IPS-11a (cell line): Measurements from ENCODE around the gene SPTBN4.
A peak's percentile ranks its signal among the peaks of the same experiment; 100 is the strongest.
"Not testable (repeated sequence)": the region's sequence is repeated elsewhere in the genome, so short reads cannot be mapped to it uniquely, and the experiment has no call there.

Experiments
- H3K4me3 ChIP-seq: one replicate; pipeline ENCODE4 v1.5.1; 2013; ENCODE audit warnings: low read depth, low read length, control low read depth

The SPTBN4 gene

DNA sequence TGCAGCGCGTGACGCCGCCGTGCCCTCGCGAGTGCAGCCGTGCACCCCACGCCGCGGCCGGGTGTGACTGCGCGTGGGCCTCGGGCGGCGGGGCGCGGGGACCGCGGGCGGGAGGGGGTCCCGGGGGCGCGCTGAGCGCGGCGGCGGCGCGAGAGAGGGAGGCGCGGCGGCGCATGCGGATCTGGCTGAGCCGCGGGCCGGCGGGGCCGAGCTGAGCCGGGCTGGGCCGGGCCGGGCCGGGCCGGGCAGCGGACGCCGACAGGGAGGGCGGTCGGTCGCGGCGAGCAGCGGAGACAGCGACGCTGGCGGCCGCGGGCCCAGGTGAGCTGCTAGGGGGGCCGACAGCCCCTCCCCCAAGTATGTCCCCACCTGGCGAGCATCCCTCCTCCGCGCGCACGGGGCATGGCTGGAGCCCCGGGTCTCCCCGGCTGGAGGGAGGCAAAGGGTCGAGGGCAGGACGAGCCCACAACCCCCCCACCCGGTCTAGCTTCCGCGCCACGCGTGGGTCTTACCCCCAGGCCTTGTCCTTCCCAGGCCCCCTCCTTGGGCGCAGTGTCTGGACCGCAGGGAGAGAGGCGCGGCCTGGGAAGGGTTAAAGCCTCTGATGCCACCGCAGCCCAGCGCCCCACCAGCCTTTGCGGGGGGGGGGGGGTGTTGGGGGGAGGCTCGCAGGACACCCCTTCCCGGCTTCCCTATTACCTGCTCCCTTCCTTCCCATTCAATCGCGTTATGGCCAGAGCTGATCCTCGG is at the start of gene SPTBN4:
SPTBN4 (plus strand) TSS at position 17 of the 750 bp plus-strand sequence. CDS start 5,621 bp downstream, outside the sequence.
- H3K4me3 ChIP-seq = peak within 1 kb of the TSS; percentile 31

DNA sequence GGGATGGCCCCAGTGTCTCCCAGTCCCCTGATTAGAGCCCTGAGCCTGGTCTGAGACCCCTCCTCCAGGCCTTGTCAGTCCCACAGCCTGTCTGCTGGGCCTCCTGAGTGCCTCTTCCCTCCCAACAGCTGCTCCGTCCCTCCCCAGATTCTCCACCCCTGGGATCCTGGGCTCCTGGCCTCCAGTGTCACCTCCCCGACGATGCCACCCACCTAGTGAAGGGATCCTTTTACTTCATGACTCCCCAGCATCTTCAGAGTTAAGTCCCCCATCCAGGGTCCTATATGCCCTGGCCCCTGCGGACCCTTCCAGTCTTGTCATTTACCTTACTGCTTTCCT is 49.2 kb upstream of the SPTBN4 start:
- no peak overlapping the region for H3K4me3 ChIP-seq

DNA sequence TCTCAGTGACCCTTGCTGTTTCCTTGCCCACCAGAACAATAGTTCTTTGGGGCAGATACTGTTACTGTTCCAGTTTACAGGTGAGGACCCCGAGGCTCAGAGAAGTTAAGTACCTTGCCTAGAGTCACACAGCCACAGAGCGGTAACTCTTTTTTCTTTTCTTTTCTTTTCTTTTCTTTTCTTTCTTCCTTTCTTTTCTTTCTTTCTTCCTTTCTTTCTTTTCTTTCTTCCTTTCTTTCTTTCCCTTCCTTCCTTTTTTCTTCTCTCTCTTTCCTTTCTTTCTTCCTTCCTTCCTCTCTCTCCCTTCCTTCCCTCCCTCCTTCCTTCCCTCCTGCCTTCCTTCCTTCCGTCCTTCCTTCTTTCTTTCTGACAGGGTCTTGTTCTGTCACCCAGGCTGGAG is 48.8 kb upstream of the SPTBN4 start:
- no peak overlapping the region for H3K4me3 ChIP-seq

DNA sequence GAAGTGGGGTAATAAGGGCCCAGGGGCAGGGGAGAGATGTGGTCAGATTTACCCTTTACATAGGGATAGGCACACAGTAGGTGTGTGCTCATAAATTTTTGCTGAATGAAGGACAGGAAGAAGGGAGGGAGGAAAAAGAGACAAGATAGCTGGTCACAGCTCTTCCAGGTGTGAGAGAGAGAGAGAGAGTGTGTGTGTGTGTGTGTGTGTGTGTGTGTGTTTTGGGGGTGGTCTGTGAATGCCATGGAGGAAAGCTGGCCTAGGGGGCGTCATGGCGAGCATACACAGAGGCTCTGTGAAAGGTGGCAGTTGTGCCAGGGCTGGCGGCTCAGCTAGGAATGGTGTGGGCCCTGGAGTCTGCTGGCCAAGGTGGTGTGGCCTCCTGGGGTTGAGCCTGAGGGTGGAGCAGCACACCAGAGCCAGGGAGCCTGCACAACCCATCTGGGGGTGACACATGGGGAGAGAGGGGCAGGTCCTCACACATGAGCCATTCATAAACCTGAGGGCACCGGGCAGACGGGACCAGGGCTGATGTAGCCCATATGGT is 47.7 kb upstream of the SPTBN4 start:
- no peak overlapping the region for H3K4me3 ChIP-seq

DNA sequence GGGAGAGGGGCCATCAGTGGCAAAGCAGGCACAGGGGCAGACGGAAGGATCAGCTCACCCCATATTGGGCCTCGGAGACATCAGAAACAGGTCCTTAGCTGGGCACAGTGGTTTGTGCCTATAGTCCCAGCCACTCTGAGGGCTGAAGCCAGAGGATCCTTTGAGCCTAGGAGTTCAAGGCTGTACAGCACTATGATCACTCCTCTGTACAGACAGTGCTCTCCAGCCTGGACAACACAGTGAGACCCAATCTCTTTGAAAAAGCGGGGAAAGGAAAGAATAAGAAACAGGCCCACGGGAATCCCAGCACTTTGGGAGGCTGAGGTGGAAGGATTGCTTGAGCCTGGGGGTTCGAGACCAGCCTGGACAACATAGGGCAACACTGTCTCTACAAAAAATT is 47.0 kb upstream of the SPTBN4 start:
- no peak overlapping the region for H3K4me3 ChIP-seq

DNA sequence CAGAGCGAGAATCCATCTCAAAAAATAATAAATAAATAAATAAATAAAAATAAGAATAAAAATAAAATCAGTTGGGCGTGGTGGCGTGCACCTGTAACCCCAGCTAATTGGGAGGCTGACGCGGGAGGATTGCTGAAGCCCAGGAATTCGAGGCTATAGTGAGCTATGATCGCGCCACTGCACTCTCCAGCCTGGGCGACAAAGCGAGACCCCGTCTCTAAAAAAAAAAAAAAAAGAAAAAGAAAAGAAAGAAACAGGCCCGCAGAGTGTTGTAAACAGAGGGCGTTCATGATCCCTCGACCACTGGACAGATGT is 46.4 kb upstream of the SPTBN4 start:
- peak overlapping the region; percentile 54 for H3K4me3 ChIP-seq

DNA sequence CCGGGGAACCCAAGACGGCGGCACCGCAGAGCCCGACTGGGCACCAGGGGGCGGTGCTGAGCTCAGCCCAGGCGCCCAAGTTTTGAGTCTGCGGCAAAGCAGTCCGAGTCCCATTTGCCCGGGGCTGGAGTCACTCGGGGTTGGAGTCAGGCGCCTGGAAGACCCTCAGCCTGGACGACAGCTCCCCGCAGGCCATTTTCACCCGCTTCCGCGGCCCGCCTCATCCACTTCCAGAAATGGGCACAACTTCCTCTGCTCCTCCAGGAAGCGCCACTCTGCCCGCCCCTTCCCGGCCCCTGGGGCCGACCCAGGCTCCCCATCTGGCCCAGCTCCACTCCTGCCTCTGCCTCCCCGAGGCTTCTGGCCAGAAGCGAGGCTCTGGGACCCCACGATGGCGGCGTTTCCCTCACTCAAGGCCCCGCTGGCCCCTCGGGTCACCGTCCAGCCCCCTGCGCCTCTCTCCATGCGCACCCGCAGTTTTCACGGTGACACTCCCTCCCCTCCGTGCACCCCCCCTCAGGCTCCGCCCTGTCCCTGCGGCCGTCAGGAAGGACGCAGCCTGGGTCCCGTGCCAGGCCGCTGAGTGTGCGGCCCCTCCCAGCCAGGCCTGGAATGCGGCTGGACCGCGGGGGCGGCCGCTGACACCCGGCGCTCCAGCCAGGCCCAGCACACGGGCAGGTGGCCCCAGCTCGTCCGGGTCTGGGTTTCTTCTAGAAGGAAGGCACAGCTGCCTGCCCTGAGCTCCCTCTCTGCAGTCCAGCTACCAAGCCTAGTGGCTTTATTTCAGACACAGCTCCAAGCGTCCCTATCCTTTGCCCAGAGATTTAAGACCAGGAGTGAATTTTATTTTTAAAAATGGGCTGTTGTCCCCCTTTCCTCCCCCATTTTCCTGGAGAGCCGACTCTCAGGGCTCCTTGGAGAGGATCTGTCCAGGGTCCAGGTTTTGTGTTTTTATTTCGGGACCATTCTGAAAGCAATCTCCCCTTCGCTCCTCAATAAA is 45.7 kb upstream of the SPTBN4 start:
- H3K4me3 ChIP-seq = peak overlapping the region; percentile 54

DNA sequence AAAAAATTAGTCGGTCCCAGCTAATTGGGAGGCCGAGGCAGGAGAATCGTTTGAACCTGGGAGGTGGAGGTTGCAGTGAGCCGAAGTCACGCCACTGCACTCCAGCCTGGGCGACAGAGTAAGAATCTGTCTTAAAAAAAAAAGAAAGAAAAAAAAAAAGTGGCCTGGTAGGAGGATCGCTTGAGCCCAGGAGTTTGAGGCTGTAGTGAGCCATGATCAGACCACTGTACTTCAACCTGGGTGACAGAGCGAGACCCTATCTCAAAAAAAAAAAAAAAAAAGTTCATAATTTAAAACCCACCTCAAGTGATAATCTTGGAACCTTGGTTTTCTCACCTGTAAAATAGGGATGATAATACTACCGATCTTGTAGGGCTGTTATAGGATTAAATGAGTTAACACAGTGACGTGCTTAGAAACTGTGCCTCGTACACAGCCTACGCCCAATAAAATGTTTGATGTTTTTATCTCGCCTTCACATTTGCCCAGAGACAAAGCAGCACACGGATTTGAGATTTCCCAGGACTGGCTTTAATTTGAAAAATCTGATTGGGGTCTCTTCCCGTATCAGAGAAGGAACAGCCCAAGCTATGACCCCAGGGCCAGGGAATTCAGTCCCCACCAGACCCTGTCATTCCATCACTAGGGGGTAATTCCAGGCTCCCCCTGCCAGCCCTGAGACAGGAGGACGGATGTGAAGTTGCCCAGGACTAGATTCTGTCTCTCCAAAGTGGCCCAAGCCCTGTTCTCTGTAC is 44.6 kb upstream of the SPTBN4 start:
- H3K4me3 ChIP-seq = no peak overlapping the region

DNA sequence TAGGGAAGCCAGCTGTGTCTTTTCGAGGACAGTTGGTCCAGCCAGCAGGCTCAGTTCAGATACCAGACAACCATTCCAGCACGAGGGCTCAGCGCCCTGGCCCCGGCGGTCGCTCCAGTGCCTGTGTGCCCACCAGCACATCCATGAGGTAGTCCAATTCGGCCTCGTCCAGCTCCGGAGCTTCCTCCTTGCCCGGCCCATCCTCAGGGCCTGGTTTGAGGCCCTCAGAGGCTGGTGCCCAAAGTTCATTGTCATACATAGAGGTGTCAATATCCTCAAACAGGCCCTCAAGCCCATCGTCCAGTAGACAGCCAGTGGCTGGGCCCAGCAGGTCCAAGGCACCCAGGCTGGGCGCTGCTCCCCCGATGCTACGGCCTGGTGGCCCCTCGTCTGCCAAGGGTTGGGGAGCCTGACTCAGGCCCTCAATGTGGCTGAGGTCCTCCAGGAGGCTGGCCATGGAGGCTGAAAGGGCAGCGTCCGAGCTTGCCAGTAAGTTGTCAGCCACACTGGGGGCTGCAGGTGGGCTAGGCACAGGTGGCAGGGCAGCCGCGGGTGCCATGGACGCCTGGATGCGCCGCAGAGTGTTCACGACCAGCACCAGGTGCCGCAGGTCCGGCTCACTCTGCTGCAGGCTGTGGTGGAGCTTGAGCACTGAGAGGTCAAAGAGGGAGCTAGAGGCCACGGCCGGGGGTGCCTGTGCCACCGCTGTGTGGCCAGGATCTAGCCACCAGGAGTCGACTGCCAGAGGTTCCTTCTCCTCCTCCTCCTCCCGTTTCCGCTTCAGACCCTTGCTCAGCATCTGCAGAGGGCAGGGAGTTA is 43.8 kb upstream of the SPTBN4 start:
- no peak overlapping the region for H3K4me3 ChIP-seq

DNA sequence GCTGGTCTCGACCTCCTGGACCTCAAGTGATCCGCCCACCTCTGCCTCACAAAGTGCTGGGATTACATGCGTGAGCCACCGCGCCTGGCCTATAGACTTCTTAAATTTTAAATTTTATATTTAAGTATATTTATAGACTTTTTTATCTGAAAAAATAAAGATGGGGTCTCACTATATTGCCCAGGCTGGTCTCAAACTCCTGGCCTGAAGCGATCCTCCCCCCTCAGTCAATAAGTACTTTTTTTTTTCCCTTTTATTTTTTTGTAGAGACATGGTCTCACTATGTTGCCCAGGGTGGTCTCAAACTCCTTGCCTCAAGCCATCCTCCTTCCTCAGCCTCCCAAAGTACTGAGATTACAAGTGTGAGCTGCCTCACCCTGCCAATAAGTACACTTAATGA is 42.9 kb upstream of the SPTBN4 start:
- H3K4me3 ChIP-seq = no peak overlapping the region

DNA sequence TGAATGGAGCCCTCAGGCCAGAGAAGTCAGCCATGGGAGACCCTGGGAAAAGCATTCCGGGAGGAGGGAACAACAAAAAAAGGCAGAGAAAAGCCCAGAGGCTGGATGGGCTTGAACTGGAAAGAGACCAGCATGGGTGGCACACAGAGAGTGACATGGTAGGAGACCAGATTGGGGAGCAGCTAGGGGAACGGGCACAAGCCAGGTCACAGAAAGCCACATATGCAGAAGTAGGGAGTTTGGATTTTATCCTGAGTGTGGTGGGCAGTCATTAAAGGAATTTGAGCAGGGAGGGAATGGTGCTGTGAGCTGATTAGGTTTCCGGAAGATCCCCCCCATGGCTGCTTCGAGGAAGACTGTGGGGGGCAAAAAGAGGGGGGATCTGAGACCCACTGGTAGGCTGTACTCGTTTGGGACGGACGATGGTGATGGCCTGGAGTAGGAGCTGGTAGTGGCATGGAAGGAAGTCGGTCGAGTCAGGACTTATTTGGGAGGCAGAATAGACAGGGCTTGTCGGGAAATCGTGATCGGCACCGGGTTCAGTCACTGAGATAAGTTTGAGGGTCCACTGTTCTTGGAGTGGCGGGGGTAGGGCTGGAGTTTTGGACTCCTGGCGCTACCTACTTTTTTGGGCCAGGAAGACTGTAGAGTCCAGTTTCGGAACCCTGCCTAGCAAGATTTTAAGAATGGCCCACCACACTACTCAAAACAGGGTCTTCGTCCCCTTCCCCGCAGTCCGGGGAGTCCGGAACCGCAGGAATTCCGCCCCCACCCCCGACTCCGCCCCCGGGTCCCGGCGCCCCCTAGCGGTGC is 42.0 kb upstream of the SPTBN4 start:
- H3K4me3 ChIP-seq = peak overlapping the region; percentile 77

DNA sequence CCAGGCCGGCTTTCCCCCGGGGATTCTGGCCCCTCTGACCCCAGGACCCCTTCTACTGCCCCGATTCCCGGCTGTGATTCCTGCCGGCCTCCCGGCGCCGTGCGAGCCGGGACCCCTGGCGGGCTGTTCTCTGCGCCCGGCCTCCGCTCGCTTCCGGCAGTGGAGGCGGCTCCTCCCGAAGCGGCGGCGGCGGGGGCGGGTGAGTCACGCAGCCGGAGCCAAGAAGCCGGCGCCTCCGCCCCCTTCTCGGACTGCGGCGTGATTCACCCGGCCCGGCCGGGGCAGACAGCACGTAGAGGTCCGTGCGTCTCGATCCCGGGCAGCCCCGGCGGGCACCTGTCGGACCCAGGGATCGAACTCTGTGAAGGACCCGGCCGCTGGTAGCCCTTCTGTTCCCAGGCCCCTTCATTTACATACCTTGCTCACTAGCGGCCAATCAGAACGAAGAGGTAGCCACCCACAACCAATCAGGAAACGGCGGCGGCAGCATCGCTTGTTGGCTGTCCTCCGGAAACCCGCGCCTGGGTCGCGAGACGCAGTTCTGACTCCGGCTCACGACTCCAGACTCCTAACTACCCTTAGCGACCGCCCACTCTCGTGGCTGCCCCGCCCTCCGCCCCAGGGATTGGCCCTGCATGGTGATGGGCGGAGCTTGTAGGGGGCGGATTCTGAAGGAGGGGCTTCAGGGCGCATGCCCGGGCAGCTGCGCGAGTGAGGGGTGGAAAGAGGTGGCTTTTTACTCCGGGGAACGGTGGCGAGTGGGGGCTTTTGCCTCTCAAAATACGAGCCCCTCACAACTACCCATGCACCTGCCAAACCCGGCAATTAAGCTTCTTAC is 41.1 kb upstream of the SPTBN4 start, which contains the start of gene SERTAD1:
SERTAD1 (minus strand) TSS at position 543 of the 838 bp plus-strand sequence. CDS start 2,446 bp downstream, outside the sequence.
- peak within 1 kb of the TSS; percentile 77 for H3K4me3 ChIP-seq

DNA sequence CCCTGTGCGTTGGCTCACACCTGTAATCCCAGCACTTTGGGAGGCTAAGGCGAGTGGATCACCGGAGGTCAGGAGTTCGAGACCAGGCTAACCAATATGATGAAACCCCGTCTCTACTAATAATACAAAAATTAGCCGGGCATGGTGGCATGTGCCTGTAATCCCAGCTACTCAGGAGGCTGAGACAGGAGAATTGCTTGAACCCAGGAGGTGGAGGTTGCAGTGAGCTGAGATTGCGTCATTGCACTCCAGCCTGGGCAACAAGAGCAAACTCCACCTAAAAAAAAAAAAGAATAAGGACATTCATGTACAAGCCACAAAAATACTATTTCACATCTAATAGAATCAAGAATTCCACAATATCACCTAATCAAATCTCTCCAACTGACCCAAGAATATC is 38.6 kb upstream of the SPTBN4 start:
- H3K4me3 ChIP-seq = not testable (repeated sequence)

DNA sequence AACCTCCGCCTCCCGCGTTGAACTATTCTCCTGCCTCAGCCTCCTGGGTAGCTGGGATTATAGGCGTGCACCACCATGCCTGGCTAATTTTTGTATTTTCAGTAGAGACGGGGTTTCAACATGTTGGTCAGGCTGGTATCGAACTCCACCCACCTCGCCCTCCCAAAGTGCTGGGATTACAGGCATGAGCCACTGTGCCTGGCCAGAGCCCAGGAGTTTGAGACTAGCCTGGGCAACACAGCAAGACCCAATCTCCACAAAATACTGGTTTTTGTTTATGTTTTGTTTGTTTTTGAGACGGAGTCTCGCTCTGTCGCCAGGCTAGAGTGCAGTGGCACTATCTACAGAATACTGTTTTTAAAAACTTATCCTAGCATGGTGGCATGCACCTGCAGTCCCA is 36.6 kb upstream of the SPTBN4 start:
- not testable (repeated sequence) for H3K4me3 ChIP-seq

DNA sequence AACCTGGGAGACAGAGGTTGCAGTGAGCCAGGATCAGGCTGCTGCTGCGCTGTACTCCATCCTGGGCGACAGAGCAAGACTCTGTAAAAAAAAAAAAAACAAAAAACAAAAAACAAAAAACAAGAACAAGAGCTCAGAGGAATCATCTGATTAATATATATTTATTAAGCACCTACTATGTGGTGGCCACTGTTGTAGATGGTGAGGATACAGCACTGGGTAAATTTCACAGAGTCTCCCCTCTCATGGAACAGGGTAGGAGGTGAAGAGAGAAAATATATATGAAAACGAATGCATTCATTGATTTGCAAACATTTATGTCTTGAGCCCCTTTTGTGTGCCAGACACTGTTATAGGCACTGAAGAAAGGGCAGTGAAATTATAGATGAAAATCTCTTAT is 35.1 kb upstream of the SPTBN4 start:
- no peak overlapping the region for H3K4me3 ChIP-seq

DNA sequence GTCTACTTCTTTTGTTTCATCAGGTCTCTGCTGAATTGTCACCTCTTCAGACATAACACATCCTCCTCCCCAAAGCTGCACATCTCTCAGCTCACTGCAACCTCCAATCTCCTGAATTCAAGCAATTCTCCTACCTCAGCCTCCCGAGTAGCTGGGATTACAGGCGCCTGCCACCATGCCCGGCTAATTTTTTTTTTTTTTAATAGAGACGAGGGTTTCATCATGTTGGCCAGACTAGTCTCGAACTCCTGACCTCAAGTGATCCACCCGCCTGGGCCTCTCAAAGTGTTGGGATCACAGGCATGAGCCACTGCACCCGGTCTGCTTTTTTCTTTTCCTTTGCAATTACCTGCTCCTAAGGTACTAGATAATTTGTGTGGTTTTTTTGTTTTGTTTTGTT is 34.0 kb upstream of the SPTBN4 start:
- not testable (repeated sequence) for H3K4me3 ChIP-seq

DNA sequence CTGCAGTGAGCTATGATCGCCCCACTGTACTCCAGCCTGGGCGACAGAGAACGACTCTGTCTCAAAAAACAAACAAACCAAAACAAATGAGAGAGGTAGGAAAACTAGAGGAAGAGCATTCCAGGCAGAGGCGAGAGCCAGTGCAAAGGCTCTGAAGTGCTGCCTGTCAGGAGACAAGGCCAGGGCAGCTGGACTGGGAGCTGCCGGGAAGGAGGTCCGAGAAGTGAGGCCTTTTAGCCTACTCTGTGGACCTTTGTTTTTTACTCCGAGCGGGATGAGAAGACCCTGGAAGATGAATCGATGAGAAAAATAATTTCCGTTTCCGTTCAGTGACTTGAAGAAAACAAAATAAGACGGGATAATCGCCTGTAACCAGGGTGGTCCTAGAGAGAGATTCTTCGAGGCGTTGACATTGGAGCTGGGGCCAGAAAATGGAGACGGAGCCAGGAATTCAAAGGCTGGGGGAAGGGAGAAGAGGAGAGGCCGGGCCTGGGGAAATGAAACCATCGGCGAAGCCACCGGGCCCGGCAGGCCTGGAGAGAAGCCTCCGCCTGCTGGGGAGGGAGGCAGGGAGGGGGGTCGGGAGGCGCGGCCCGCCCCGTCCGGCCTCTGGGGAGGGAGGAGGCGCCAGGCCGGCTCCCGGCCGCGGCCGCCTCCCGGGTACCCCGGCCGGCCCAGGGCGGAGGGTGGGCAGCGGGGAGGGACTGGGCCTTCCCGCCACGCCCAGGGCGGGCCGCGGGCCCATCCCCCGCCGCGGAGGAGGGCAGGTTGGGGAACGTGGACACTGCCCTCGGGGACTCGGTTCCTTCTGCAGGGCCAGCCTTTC is 33.2 kb upstream of the SPTBN4 start:
- H3K4me3 ChIP-seq = peak overlapping the region; percentile 30

DNA sequence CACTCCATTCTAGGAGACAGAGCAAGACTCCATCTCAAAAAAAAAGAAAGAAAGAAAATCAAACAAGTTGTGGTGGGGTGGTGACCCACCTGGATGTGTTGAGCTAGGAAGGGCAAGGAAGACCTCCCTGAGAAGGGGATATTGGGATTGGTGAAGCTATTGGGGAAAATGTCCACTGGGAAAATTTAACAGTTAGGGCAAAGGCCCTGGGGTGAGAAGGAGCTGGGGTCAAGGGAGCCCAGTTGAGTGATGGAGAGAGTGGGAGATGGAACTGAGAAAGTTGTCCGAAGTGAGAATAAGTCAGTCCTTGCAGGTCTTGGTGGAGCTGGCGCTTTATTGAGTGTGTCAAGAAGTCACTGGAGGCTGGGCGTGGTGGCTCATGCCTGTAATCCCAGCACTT is 28.5 kb upstream of the SPTBN4 start:
- no peak overlapping the region for H3K4me3 ChIP-seq
